Measurements from ENCODE around the gene MOB3C. TPM values are rescaled to one million over a fixed set of nuclear protein-coding genes. Genes with fewer than 3 reads are reported as not detected.

MOB3C gene
- total RNA-seq, 2 experiments from 2014 or later = 23.2 to 23.8 TPM

DNA sequence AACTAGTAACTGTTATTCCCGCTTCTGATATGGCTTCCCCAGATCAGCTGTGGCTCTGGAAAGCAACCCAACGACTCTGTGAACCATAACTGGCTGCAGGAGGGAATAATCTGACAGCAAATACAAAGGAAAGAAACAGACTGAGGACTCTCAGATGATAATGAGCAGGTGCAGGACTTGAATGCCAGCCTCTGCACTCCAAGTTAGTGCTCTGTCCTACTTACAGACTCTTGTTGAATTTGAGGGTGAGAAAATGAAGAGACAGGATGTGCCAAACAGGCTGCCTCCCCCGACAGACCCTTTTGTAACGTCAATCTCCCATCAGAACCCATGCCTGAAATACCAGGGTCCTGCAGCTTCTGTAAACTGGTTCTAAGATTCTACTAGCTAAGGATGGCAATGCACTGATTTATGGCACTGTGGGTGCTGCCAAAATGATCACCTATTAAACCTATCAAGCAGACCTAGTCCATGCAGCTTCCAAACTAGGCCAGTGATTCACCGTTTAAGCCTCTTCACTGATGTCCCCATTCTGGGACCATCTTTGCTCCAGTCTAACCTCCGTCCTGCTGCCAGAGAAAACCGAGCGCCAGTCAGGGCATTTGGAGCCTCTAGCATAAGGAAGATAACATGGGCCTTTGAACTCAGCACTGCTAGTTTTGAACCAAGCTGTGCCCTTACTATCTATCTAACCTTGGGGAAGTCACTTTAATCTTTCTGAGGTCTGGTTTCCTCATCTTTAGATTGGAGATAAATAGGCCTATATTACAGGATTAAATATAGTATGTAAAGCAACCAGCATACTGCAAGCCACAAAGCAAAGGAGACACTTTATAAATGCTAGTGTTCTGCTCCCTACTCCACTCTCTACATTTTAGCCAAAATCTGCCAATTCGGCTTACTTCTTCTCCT, 17.3 kb downstream of the MOB3C start:
- DNase-seq = no peak
- ChIA-PET POLR2A (interaction anchor here (0.9 to 14.0 kb wide), 3 partner anchors 15 to 68 kb away, joined by 3 to 202 read pairs (median 8); no protein-coding TSS in a partner anchor), CTCF (interaction anchor here (7.2 kb wide), 1 partner anchor 16 kb away, joined by 54 read pairs; no protein-coding TSS in a partner anchor)
- Mint-ChIP-seq H3K36me3 (ENCODE audit: low read depth) (peaks cover 64% of the 10 kb centered on the region), H3K27me3 (no peaks in the 10 kb centered on the region), H3K27ac (peak overlapping the region; percentile 13), H3K9me3 (no peaks in the 10 kb centered on the region), H3K4me3 (no peak overlapping the region), H3K4me1 (peaks cover 88% of the 10 kb centered on the region)

DNA sequence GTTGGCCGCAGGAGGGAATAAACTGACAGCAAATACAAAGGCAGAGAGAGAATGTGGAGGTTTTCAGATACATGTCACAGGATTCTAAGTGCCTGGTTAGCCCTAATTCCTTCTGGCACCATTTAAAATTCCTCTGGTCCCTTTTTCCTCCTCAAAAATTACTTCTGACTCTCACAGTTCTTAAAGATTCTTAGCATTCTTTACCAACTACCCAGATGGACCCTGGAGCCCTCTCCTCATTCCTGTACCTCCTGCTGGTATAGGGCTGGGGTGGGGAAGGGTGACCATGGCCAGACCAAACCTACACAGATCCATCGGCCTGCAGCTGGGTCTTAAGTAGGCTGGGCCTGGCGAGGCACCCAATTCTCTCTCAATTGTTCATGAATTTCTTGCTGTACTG, 19.8 kb downstream of the MOB3C start:
- no peak for DNase-seq
- CTCF ChIA-PET = no interaction called here
- Mint-ChIP-seq H3K36me3 (ENCODE audit: low read depth) (peaks cover 81% of the 10 kb centered on the region), H3K27ac (no peak overlapping the region), H3K4me1 (peaks cover 87% of the 10 kb centered on the region), H3K9me3 (no peaks in the 10 kb centered on the region), H3K27me3 (no peaks in the 10 kb centered on the region), H3K4me3 (no peak overlapping the region)
- POLR2A ChIA-PET = interaction anchor here (1.4 to 3.2 kb wide), 2 partner anchors 8 to 11 kb away, joined by 5 to 17 read pairs; partner anchors contain the start of gene MKNK1

DNA sequence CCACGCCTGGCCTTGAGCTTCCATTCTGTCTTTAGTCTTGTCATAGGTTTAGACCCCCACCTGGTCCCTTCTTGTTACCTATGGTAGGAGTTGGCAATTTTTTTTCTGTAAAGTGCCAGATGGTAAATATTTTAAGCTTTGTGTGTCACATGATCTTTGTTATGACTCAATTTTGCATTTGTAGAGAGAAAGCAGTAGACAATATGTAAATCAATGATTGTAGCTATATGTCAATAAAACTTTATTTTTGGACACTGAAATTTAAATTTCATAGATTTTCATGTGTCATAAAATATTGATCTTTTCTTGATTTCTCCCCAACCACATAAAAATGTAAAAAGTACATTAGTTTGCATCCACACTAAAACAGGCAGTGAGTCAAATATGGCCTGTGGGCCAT, 20.6 kb downstream of the MOB3C start:
- ChIA-PET CTCF (no interaction called here), POLR2A (interaction anchor here (0.8 to 3.2 kb wide), 5 partner anchors 8 to 64 kb away, joined by 3 to 17 read pairs (median 5); partner anchors contain the start of gene MKNK1)
- no peaks in the 10 kb centered on the region for H3K9me3 Mint-ChIP-seq
- H3K4me1 Mint-ChIP-seq = peaks cover 86% of the 10 kb centered on the region
- no peaks in the 10 kb centered on the region for H3K27me3 Mint-ChIP-seq
- H3K4me3 Mint-ChIP-seq = no peak overlapping the region
- H3K27ac Mint-ChIP-seq = no peak overlapping the region
- peaks cover 81% of the 10 kb centered on the region for H3K36me3 Mint-ChIP-seq (ENCODE audit: low read depth)
- DNase-seq = no peak

DNA sequence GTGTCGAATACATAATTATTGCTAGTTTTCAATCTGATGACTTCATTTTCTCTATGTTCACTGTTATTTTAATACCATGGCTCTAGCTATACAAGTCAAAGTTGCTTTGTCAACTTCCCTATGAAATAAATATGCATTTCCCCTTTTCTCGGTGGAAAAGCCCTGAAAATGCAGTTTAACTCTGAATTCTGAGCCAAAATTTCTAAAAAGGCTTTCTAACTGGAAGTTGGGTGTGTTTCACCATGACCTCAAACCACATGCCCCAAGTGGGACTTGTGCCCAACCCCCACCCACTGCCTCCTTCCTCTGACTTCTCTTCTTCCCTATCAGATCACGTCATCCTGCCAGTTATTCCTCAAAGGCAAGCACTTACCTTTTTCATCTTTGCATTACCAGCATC, 21.5 kb downstream of the MOB3C start:
- peaks cover 81% of the 10 kb centered on the region for H3K4me1 Mint-ChIP-seq
- POLR2A ChIA-PET = interaction anchor here (1.5 to 3.2 kb wide), 3 partner anchors 9 to 65 kb away, joined by 3 to 17 read pairs (median 9); partner anchors contain the start of gene MKNK1

DNA sequence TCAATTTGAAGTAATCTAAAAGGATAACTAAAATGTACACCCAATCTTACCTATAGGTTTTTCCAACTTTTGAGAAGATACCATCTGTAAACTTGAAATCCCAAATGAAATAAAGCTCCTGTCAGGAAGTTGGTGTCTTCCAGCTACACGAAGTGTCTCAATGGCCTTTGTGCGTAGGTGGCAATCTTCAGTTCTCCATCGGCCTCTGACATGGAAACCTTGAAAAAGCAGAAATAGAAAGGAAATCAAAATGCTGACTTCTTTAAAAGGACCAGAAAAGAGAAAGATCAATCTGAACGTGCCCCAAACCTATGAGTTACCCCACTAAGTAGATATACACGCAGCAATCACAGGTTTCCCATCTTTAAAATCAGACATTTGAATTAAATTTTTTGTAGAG, 22.5 kb downstream of the MOB3C start:
- H3K27ac Mint-ChIP-seq = peak overlapping the region; percentile 58
- peaks cover 11% of the 10 kb centered on the region for H3K9me3 Mint-ChIP-seq
- ChIA-PET POLR2A (interaction anchor here (3.2 kb wide), 1 partner anchor 10 kb away, joined by 17 read pairs; the partner anchor contains the start of gene MKNK1), CTCF (interaction anchor here (0.7 kb wide), 1 partner anchor 56 kb away, joined by 4 read pairs; no protein-coding TSS in a partner anchor)
- H3K36me3 Mint-ChIP-seq (ENCODE audit: low read depth) = peaks cover 89% of the 10 kb centered on the region
- peaks cover 70% of the 10 kb centered on the region for H3K4me1 Mint-ChIP-seq
- DNase-seq = no peak
- no peaks in the 10 kb centered on the region for H3K27me3 Mint-ChIP-seq
- H3K4me3 Mint-ChIP-seq = peak overlapping the region; percentile 17

More for the DNA sequence above, 21.5 kb downstream of the MOB3C start:
- CTCF ChIA-PET = no interaction called here
- H3K27ac Mint-ChIP-seq = peak overlapping the region; percentile 58
- peak overlapping the region; percentile 11 for H3K4me3 Mint-ChIP-seq
- peak; percentile 41 for DNase-seq
- H3K9me3 Mint-ChIP-seq = peaks cover 2% of the 10 kb centered on the region
- no peaks in the 10 kb centered on the region for H3K27me3 Mint-ChIP-seq
- peaks cover 83% of the 10 kb centered on the region for H3K36me3 Mint-ChIP-seq (ENCODE audit: low read depth)

DNA sequence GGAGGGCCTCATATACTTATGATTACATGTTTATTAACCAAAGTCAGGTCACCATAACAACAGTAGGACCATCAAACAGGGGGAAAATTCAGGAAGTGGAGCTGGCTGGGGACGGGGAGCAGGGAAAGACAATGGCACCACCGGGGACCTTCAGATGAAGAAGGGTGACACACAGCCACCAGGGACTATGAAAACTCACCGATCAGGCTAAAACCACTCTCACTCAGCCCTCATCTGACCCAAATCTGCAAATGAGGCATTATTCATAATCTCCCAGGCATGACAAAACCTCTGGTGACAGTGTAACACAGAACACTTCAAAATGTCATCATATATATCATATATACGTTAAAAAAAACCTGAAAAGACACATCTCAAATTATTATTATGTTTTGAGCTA, 23.8 kb downstream of the MOB3C start:
- peaks cover 61% of the 10 kb centered on the region for H3K4me1 Mint-ChIP-seq
- peaks cover 14% of the 10 kb centered on the region for H3K9me3 Mint-ChIP-seq
- no peaks in the 10 kb centered on the region for H3K27me3 Mint-ChIP-seq
- POLR2A ChIA-PET = interaction anchor here (2.0 kb wide), 1 partner anchor 11 kb away, joined by 6 read pairs; no protein-coding TSS in a partner anchor
- CTCF ChIA-PET = no interaction called here
- peaks cover 89% of the 10 kb centered on the region for H3K36me3 Mint-ChIP-seq (ENCODE audit: low read depth)
- H3K4me3 Mint-ChIP-seq = no peak overlapping the region
- no peak overlapping the region for H3K27ac Mint-ChIP-seq
- DNase-seq = no peak

DNA sequence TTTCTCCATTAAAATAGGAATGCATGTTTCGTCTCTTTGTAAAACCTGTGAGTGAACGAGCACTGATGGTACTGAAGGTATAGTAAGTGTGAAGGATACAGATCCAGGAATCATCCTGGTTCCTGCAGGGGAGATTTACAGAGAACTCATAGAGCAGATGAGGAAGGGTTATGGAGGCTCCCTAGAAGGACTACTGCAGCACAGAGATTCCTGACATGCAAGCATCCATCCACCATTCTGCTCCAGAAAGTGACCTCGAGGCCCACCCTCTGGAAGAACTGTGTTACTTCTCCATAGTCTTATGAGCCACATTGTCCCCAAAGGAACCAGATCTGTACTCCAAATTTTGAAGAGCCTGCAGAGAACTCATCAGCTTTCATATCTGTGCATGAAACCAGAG, 27.1 kb downstream of the MOB3C start:
- H3K27me3 Mint-ChIP-seq = no peaks in the 10 kb centered on the region
- peaks cover 33% of the 10 kb centered on the region for H3K4me1 Mint-ChIP-seq
- peaks cover 14% of the 10 kb centered on the region for H3K9me3 Mint-ChIP-seq
- H3K36me3 Mint-ChIP-seq (ENCODE audit: low read depth) = peaks cover 88% of the 10 kb centered on the region
- no peak overlapping the region for H3K27ac Mint-ChIP-seq
- CTCF ChIA-PET = interaction anchor here (0.5 to 1.5 kb wide), 2 partner anchors 13 to 18 kb away, joined by 3 to 4 read pairs; no protein-coding TSS in a partner anchor
- no peak overlapping the region for H3K4me3 Mint-ChIP-seq
- POLR2A ChIA-PET = interaction anchor here (1.4 to 16.0 kb wide), 3 partner anchors 8 to 16 kb away, joined by 4 to 202 read pairs (median 5); partner anchors contain the start of gene MKNK1
- no peak for DNase-seq

DNA sequence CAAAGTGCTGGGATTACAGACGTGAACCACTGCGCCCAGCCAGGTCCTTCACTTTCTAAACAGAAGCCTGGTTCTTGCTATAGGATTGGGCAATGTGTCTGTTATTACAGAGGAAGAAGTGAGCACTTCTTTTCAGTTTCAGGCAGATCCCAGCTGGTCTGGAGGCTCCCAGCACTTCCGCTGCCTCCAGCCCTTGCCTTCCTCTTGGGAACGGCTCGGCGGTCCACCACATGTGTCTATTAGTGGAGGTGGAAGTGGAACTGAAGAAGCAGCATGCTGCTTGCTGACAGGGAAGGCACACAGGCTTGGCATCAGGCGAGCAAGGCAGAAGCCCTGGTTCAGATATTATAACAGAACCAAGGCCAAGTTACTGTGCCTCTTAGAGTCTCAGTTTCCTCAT, 29.5 kb downstream of the MOB3C start:
- peaks cover 86% of the 10 kb centered on the region for H3K36me3 Mint-ChIP-seq (ENCODE audit: low read depth)
- no peak overlapping the region for H3K27ac Mint-ChIP-seq
- H3K4me3 Mint-ChIP-seq = no peak overlapping the region
- H3K9me3 Mint-ChIP-seq = peaks cover 14% of the 10 kb centered on the region
- peaks cover 36% of the 10 kb centered on the region for H3K4me1 Mint-ChIP-seq
- DNase-seq = no peak
- ChIA-PET POLR2A (interaction anchor here (16.0 kb wide), 1 partner anchor 18 kb away, joined by 202 read pairs; the partner anchor contains the start of gene MKNK1), CTCF (no interaction called here)
- no peaks in the 10 kb centered on the region for H3K27me3 Mint-ChIP-seq

DNA sequence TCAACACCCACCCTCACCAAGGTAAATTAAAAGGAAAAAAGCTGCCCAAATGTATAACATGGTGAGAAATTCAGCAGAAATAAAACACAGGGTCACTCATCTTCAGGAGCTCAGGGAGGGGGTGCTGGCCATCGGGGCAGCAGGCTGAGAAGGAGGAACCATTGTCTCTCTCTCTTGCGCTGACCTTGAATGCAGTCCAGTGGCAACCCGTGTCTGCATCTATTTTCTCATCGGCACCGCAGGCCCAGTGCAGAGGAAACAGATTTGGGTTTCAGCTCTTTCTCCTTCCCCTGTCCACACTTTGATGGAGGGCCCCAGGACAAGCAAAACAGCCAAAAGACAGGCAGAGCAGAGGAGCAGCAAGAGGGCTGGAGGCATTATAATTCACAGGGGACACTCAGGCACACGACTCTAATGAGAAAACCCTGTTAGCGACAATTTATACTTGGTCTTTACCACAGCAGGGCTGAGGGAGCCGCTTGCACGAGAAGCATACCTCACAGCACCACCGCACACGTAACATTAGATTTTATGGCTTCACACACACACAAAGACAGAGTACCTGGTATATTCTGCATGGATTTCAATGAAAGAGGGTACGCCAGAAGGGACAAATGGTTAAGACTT, 31.2 kb downstream of the MOB3C start:
- peaks cover 82% of the 10 kb centered on the region for H3K36me3 Mint-ChIP-seq (ENCODE audit: low read depth)
- no peak overlapping the region for H3K4me3 Mint-ChIP-seq
- no peak for DNase-seq
- no peaks in the 10 kb centered on the region for H3K27me3 Mint-ChIP-seq
- H3K4me1 Mint-ChIP-seq = peaks cover 41% of the 10 kb centered on the region
- H3K27ac Mint-ChIP-seq = peak overlapping the region; percentile 19
- peaks cover 14% of the 10 kb centered on the region for H3K9me3 Mint-ChIP-seq
- POLR2A ChIA-PET = interaction anchor here (1.4 to 16.0 kb wide), 2 partner anchors 11 to 20 kb away, joined by 5 to 202 read pairs; partner anchors contain the start of gene MKNK1
- CTCF ChIA-PET = interaction anchor here (4.7 kb wide), 1 partner anchor 17 kb away, joined by 54 read pairs; the partner anchor contains the start of gene MKNK1

DNA sequence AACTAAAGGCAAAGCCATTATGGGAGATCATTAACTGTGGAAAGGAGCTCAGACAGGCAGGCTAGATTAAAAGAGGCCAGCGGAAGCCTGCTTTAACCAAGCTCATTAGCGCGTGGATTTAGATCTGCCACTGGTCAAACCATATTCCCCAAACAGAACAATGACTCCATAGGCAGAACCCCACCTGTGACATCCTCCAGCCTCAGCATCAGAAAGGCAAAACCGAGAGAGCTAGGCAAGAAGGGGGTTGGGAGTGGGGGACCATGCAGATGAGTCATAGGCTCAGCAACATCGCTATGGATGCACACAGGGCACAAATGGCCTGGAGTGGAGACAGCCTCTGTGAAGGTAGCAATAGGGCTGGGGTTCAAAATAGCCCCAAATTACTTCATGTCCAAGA, 33.1 kb downstream of the MOB3C start:
- Mint-ChIP-seq H3K4me1 (peaks cover 49% of the 10 kb centered on the region), H3K27ac (peak overlapping the region; percentile 99), H3K4me3 (no peak overlapping the region), H3K36me3 (ENCODE audit: low read depth) (peaks cover 79% of the 10 kb centered on the region), H3K9me3 (no peaks in the 10 kb centered on the region), H3K27me3 (no peaks in the 10 kb centered on the region)
- no peak for DNase-seq
- CTCF ChIA-PET = interaction anchor here (1.3 to 4.7 kb wide), 2 partner anchors 19 to 48 kb away, joined by 3 to 54 read pairs; partner anchors contain the start of gene MKNK1
- POLR2A ChIA-PET = interaction anchor here (1.3 to 16.0 kb wide), 5 partner anchors 12 to 136 kb away, joined by 3 to 202 read pairs (median 9); partner anchors contain the start of genes MKNK1 and MOB3C

DNA sequence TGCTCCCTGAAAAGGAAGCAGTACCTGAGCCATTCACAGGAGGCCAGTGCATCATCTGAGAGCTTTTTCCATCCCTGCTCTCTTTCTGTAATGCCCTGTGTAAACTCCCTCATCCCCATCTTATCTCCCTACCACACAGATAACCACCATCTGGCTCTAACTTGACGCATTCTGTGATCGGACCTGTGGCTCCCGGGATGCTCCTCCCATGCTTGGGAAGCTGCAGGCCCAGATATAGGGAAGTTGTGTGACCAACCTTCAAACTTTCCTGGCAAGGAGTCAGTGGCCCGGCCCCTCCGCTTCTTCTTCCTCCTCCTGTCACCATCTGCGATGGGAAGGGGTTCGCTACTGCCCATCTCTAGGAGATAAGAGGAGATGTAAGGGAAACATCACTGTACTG, 33.6 kb downstream of the MOB3C start:
- ChIA-PET POLR2A (interaction anchor here (1.2 to 16.0 kb wide), 9 partner anchors 12 to 336 kb away, joined by 3 to 202 read pairs (median 6); partner anchors contain the start of genes MKNK1, MOB3C and RAD54L), CTCF (interaction anchor here (1.3 to 4.7 kb wide), 4 partner anchors 19 to 93 kb away, joined by 3 to 54 read pairs (median 6); partner anchors contain the start of genes MKNK1 and MOB3C)
- no peak for DNase-seq
- Mint-ChIP-seq H3K27ac (peak overlapping the region; percentile 99), H3K36me3 (ENCODE audit: low read depth) (peaks cover 82% of the 10 kb centered on the region), H3K4me3 (no peak overlapping the region), H3K27me3 (no peaks in the 10 kb centered on the region), H3K4me1 (peaks cover 51% of the 10 kb centered on the region), H3K9me3 (no peaks in the 10 kb centered on the region)

Measured in activated CD4-positive, alpha-beta memory T cell treated with anti-CD3 and anti-CD28 coated beads, Interleukin-2, amount 10 ng/mL, durations not matched to agents 7 days and 5 days (primary cell).